ENCODE measurements around the gene SULT1C4.

DNA sequence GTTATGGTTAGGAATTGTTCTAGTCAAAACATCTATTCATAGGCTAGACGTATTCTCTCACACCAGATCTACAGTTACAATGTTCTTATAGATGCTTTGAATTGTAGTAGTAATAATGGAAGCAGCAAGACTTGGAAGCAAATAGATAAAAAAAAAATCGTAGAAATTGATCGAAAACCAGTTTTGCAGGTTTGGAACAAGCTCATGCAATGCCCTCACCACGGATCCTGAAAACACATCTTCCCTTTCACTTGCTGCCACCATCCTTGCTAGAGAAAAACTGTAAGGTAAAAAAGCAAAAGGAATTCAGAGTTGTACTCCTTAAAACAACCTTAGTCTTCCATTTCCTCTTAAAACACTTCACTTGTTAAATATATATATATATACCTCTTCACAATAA is 4.4 kb downstream of the SULT1C4 start:
- TF ChIP-seq EZH2 (IDR thresholded peaks at IDR 0.05) (no peak), POLR2AphosphoS5 (IDR thresholded peaks at IDR 0.05; ENCODE audit: borderline replicate concordance, low read depth, low read length) (no peak), FOXP2 (optimal IDR thresholded peaks at IDR 0.05; ENCODE audit: control extremely low read depth, extremely low read length, insufficient read depth) (no peak)

All from SK-N-MC (cell line).